OCI-LY1 (cell line): ENCODE data around the gene ZMPSTE24.

ENCODE experiments used
- H2AFZ ChIP-seq: fragments of 200-600 bp; sonication (generic), shearing (Covaris generic); 2 replicates; pipeline ENCODE4 v1.6.0; 2014; ENCODE audit warnings: antibody characterized with exemption, mild to moderate bottlenecking, low read length
- H3F3A ChIP-seq: fragments of 200-600 bp; sonication (generic), shearing (Covaris generic); 2 replicates; pipeline ENCODE4 v1.6.0; 2014; ENCODE audit warnings: mild to moderate bottlenecking, antibody characterized with exemption, low read length, moderate library complexity; ENCODE audit not compliant: insufficient read depth
- H3K27ac ChIP-seq: fragments of 200-600 bp; sonication (generic); 2 replicates; pipeline ENCODE4 v1.5.1; 2014; ENCODE audit warnings: low read length, mixed run types, mild to moderate bottlenecking, low read depth; ENCODE audit not compliant: poor library complexity, severe bottlenecking
- H3K27me3 ChIP-seq: fragments of 200-600 bp; sonication (generic); 2 replicates; pipeline ENCODE4 v1.6.0; 2014; ENCODE audit warnings: antibody characterized with exemption, mild to moderate bottlenecking, low read length, moderate library complexity; ENCODE audit not compliant: insufficient read depth
- H3K36me3 ChIP-seq: fragments of 200-600 bp; sonication (generic); 2 replicates; pipeline ENCODE4 v1.6.1; 2014; ENCODE audit warnings: mild to moderate bottlenecking, antibody characterized with exemption, low read length, moderate library complexity, mixed read lengths; ENCODE audit not compliant: insufficient read depth
- H3K4me1 ChIP-seq: fragments of 200-600 bp; sonication (generic); 2 replicates; pipeline ENCODE4 v1.5.1; 2014; ENCODE audit warnings: mild to moderate bottlenecking, low read length, moderate library complexity; ENCODE audit not compliant: insufficient read depth, severe bottlenecking
- H3K4me2 ChIP-seq: fragments of 200-600 bp; sonication (generic), shearing (Covaris generic); 2 replicates; pipeline ENCODE4 v1.6.1; 2014; ENCODE audit warnings: low read length
- H3K4me3 ChIP-seq: fragments of 200-600 bp; sonication (generic); 2 replicates; pipeline ENCODE4 v1.5.1; 2014; ENCODE audit warnings: low read length, low read depth, mild to moderate bottlenecking, mixed read lengths; ENCODE audit not compliant: poor library complexity, severe bottlenecking
- H3K79me2 ChIP-seq: fragments of 200-600 bp; shearing (Covaris generic); 2 replicates; pipeline ENCODE4 v1.6.1; 2016; ENCODE audit warnings: mixed run types, low read length, mixed read lengths; ENCODE audit not compliant: insufficient read depth
- H3K9ac ChIP-seq: fragments of 200-600 bp; sonication (generic), shearing (Covaris generic); 2 replicates; pipeline ENCODE4 v1.6.1; 2014; ENCODE audit warnings: mild to moderate bottlenecking, low read length, mixed read lengths
- H3K9me2 ChIP-seq: fragments of 200-600 bp; sonication (generic), shearing (Covaris generic); 2 replicates; pipeline ENCODE4 v1.6.1; 2014; ENCODE audit warnings: low read depth, mild to moderate bottlenecking, low read length, mixed read lengths
- H3K9me3 ChIP-seq: fragments of 200-600 bp; shearing (Covaris generic); 2 replicates; pipeline ENCODE4 v1.6.1; 2014; ENCODE audit warnings: low read length, mixed read lengths
- H4K20me1 ChIP-seq: fragments of 200-600 bp; sonication (generic), shearing (Covaris generic); 2 replicates; pipeline ENCODE4 v1.6.0; 2016; ENCODE audit warnings: mild to moderate bottlenecking, low read length; ENCODE audit not compliant: insufficient read depth
- EZH2 ChIP-seq: fragments of 200-600 bp; sonication (generic), shearing (Covaris generic); IDR thresholded peaks from 2 replicates; pipeline ENCODE4 v1.8.0; 2017; ENCODE audit warnings: borderline replicate concordance, mixed run types, mild to moderate bottlenecking, antibody characterized with exemption, low read length, moderate library complexity, mixed read lengths
- TF ChIP-seq, protein P1 (sequence below): fragments of 200-600 bp; sonication (generic), shearing (Covaris generic); IDR thresholded peaks from 2 replicates; pipeline ENCODE4 v1.5.1; 2017; ENCODE audit warnings: mild to moderate bottlenecking, antibody characterized with exemption, low read length, moderate library complexity, mixed read lengths

The ZMPSTE24 gene

DNA sequence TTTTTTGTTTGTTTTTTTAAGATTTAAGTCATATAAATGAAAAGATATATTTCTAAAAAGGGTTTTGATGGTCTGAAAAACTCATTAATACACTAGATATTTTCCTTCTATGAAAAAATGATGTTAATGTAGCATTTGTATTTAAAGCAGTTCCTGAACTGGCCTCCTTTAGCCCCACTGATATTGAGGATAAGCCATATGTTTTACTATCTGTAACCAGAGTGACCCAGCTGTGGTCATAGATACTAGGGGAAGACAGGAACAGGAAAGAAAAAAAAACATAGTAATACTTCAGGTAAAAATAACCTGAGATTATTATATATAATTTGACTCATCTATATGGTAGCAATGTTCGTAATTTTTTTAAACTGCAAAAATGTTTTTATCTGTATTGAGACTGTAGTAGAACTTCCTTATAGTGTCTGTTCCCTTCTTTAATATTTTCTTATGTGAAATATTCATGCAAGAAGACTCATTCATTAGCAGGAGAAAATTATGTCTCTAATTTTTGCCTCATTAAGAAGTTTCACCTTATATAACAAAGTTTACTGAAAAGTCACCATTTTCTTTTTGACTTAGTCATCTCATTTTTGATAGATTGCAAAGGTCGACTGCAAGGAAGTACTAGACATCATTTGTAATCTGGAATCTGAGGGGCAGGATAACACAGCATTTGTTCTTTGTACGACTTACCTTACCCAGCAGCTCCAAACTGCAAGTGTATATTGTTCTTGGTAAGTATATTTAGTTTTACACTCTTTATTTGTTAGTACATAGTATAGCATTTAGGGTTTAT, 35.9 kb upstream of the ZMPSTE24 start:
- Histone ChIP-seq H3K9ac (no peak overlapping the region), H3K36me3 (peaks cover 33% of the 10 kb centered on the region), H3K27ac (no peak overlapping the region), H3F3A (no peaks in the 10 kb centered on the region), H4K20me1 (no peaks in the 10 kb centered on the region), H3K4me3 (no peak overlapping the region), H3K4me2 (no peak overlapping the region), H3K9me3 (no peaks in the 10 kb centered on the region), H3K79me2 (no peaks in the 10 kb centered on the region), H2AFZ (no peak overlapping the region), H3K27me3 (no peaks in the 10 kb centered on the region), H3K4me1 (no peaks in the 10 kb centered on the region), H3K9me2 (no peaks in the 10 kb centered on the region)
- no peak for TF ChIP-seq EZH2
- TF ChIP-seq, protein P1, sequence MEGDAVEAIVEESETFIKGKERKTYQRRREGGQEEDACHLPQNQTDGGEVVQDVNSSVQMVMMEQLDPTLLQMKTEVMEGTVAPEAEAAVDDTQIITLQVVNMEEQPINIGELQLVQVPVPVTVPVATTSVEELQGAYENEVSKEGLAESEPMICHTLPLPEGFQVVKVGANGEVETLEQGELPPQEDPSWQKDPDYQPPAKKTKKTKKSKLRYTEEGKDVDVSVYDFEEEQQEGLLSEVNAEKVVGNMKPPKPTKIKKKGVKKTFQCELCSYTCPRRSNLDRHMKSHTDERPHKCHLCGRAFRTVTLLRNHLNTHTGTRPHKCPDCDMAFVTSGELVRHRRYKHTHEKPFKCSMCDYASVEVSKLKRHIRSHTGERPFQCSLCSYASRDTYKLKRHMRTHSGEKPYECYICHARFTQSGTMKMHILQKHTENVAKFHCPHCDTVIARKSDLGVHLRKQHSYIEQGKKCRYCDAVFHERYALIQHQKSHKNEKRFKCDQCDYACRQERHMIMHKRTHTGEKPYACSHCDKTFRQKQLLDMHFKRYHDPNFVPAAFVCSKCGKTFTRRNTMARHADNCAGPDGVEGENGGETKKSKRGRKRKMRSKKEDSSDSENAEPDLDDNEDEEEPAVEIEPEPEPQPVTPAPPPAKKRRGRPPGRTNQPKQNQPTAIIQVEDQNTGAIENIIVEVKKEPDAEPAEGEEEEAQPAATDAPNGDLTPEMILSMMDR, result no peak

DNA sequence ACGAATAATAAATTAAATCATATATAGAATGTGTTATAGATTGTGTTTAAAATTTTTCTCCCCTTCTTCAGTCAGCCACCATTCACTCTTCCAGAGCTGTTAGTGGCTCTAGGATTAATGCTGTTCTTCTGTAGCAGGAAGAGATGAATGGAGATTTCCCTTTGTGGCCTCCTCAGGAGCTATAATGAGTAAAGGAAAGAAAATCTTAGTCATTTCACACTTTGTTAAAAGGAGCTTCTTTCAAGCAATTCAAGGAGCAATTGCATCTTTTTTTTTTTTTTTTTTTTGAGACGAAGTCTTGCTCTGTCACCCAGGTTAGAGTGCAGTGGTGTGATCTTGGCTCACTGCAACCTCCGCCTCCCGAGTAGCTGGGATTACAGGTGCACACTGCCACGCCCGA, 34.0 kb upstream of the ZMPSTE24 start:
- Histone ChIP-seq H3F3A (no peaks in the 10 kb centered on the region), H3K27ac (no peak overlapping the region), H3K9ac (no peak overlapping the region), H3K4me2 (no peak overlapping the region), H3K9me2 (no peaks in the 10 kb centered on the region), H3K27me3 (no peaks in the 10 kb centered on the region), H2AFZ (no peak overlapping the region), H3K9me3 (no peaks in the 10 kb centered on the region), H3K4me3 (no peak overlapping the region), H3K36me3 (peaks cover 37% of the 10 kb centered on the region), H3K79me2 (no peaks in the 10 kb centered on the region), H3K4me1 (no peaks in the 10 kb centered on the region), H4K20me1 (no peaks in the 10 kb centered on the region)
- no peak for TF ChIP-seq EZH2
- TF ChIP-seq, protein P1, result no peak

DNA sequence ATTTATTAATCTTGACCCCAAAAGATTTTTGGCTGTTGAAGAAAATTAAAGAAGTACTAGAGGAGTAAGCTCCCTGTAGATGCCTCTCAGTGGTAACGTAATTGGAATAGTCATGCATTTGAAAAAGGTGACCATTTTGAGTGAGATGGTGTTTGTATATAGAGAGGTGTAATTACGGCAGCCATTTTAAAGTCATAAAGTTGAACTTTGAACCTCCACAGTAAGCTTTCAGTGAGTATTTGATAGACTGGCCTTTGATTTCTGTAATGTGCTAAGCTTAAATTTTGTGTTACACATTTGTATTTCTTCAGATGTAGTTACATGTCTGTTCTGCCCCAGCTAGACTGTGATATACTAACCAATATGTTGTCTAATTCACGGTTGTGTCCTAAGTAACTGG, 31.8 kb upstream of the ZMPSTE24 start:
- Histone ChIP-seq H3K36me3 (peaks cover 48% of the 10 kb centered on the region), H4K20me1 (no peaks in the 10 kb centered on the region), H3K9me3 (no peaks in the 10 kb centered on the region), H3K4me3 (no peak overlapping the region), H3K4me2 (no peak overlapping the region), H3K9ac (no peak overlapping the region), H3K4me1 (no peaks in the 10 kb centered on the region), H3K9me2 (no peaks in the 10 kb centered on the region), H3F3A (no peaks in the 10 kb centered on the region), H3K27me3 (no peaks in the 10 kb centered on the region), H3K27ac (no peak overlapping the region), H2AFZ (no peak overlapping the region), H3K79me2 (no peaks in the 10 kb centered on the region)
- TF ChIP-seq, protein P1, result no peak
